ENCODE results near the gene CTXN1. TPM values are rescaled to one million over a fixed set of nuclear protein-coding genes. Genes with fewer than 3 reads are reported as not detected.

CTXN1 gene
- total and polyA plus RNA-seq, 2 donors (not counting 3 experiments of a cell fraction or from before 2014, with no cell fraction given), result 16.0 to 27.6 TPM

GRCh38 chr19:7924651-7925170, 1.2 kb downstream of the CTXN1 start:
- Histone ChIP-seq H3K27ac (ENCODE audit: insufficient read depth, low read depth, low read length) (no peak overlapping the region), H3K9me3 (replicated peaks; ENCODE audit: control insufficient read depth, insufficient read depth, low read length) (no peaks in the 10 kb centered on the region), H3K4me3 (replicated peaks in 1 of 3; ENCODE audit: insufficient read depth in 1 of 3, low read depth in 1 of 3, low read length in 3 of 3) (peak overlapping the region in 1 of 3 experiments; percentile 29), H3K9ac (replicated peaks; ENCODE audit: extremely low read depth, insufficient read depth, low read length) (no peak overlapping the region), H3K4me1 (ENCODE audit: control insufficient read depth, extremely low read depth, insufficient read depth, low read length) (peaks cover 31% of the 10 kb centered on the region), H3K79me2 (ENCODE audit: control insufficient read depth, insufficient read depth, low read length) (no peaks in the 10 kb centered on the region), H2AFZ (ENCODE audit: low read depth, low read length) (no peak overlapping the region), H3K36me3 (ENCODE audit: control insufficient read depth in 2 of 2, extremely low read depth in 1 of 2, insufficient read depth in 2 of 2, low read length in 2 of 2) (peaks cover 0 to 5% of the 10 kb centered on the region in 2 experiments), H4K20me1 (replicated peaks; ENCODE audit: control insufficient read depth, extremely low read depth, insufficient read depth, low read length) (no peaks in the 10 kb centered on the region), H3K4me2 (ENCODE audit: insufficient read depth, low read length) (no peak overlapping the region), H3K9me1 (replicated peaks; ENCODE audit: control insufficient read depth, extremely low read depth, insufficient read depth, low read length) (no peaks in the 10 kb centered on the region), H3K27me3 (ENCODE audit: control insufficient read depth in 2 of 2, insufficient read depth in 2 of 2, low read length in 2 of 2) (no peaks in the 10 kb centered on the region)
- ChIA-PET CTCF (interaction anchor here (1.5 to 1.6 kb wide), 2 partner anchors 21 to 356 kb away, joined by 3 to 5 read pairs; partner anchors contain the start of gene MAP2K7), POLR2A (no interaction called here)
- TF ChIP-seq EZH2 (IDR thresholded peaks at IDR 0.05; ENCODE audit: borderline replicate concordance, low read depth, low read length, severe bottlenecking) (no peak), GATA2 (IDR thresholded peaks at IDR 0.05; ENCODE audit: insufficient read depth, insufficient read length, low read depth, low read length) (no peak)
- DNase-seq (ENCODE audit: low read depth, low spot score) (no peak), FAIRE-seq (no peak)
- TSS peak; percentile 37 for BruUV-seq (replicated peaks)
- dilution Hi-C loops (cut with MboI; ENCODE audit: extremely low pct_ligation_motif_present, low sequenced_read_pairs) (no loop called here), intact Hi-C loops (cut with micrococcal nuclease) (loop anchor here (1.0 to 5.0 kb wide), 2 partner anchors 71 to 242 kb away; partner anchors contain the start of gene TRAPPC5)

GRCh38 chr19:7924241-7924640, 1.7 kb downstream of the CTXN1 start:
- H3K9me1 ChIP-seq (replicated peaks; ENCODE audit: control insufficient read depth, extremely low read depth, insufficient read depth, low read length), result no peaks in the 10 kb centered on the region
- no peak overlapping the region for H3K27ac ChIP-seq (ENCODE audit: insufficient read depth, low read depth, low read length)
- no peaks in the 10 kb centered on the region for H3K27me3 ChIP-seq (ENCODE audit: control insufficient read depth in 2 of 2, insufficient read depth in 2 of 2, low read length in 2 of 2)
- H3K9ac ChIP-seq (replicated peaks; ENCODE audit: extremely low read depth, insufficient read depth, low read length), result no peak overlapping the region
- H3K9me3 ChIP-seq (replicated peaks; ENCODE audit: control insufficient read depth, insufficient read depth, low read length), result no peaks in the 10 kb centered on the region
- H3K4me1 ChIP-seq (ENCODE audit: control insufficient read depth, extremely low read depth, insufficient read depth, low read length), result peaks cover 32% of the 10 kb centered on the region
- no peak overlapping the region for H2AFZ ChIP-seq (ENCODE audit: low read depth, low read length)
- H3K4me3 ChIP-seq (replicated peaks in 1 of 3; ENCODE audit: insufficient read depth in 1 of 3, low read depth in 1 of 3, low read length in 3 of 3), result no peak overlapping the region
- dilution Hi-C loops (cut with MboI; ENCODE audit: extremely low pct_ligation_motif_present, low sequenced_read_pairs) (no loop called here), intact Hi-C loops (cut with micrococcal nuclease) (loop anchor here (5.0 kb wide), 1 partner anchor 242 kb away; the partner anchor contains the start of gene TRAPPC5)
- no TSS peak for BruUV-seq (replicated peaks)
- DNase-seq (ENCODE audit: low read depth, low spot score), result no peak
- no peaks in the 10 kb centered on the region for H4K20me1 ChIP-seq (replicated peaks; ENCODE audit: control insufficient read depth, extremely low read depth, insufficient read depth, low read length)
- FAIRE-seq, result no peak
- TF ChIP-seq JUN (IDR thresholded peaks at IDR 0.05; ENCODE audit: borderline replicate concordance, insufficient read depth, insufficient read length, low read depth), result no peak
- no peak for TF ChIP-seq GATA2 (IDR thresholded peaks at IDR 0.05; ENCODE audit: insufficient read depth, insufficient read length, low read depth, low read length)
- TF ChIP-seq EZH2 (IDR thresholded peaks at IDR 0.05; ENCODE audit: borderline replicate concordance, low read depth, low read length, severe bottlenecking), result no peak
- no peak for TF ChIP-seq POLR2A (IDR thresholded peaks at IDR 0.05; ENCODE audit: low read depth, low read length)
- TF ChIP-seq POLR2AphosphoS5 (IDR thresholded peaks at IDR 0.05; ENCODE audit: insufficient read depth, low read depth, low read length), result no peak
- TF ChIP-seq MAX (IDR thresholded peaks at IDR 0.05; ENCODE audit: insufficient read depth, insufficient read length), result no peak
- TF ChIP-seq MYC (IDR thresholded peaks at IDR 0.05; ENCODE audit: low read depth, low read length), result no peak
- no peak for TF ChIP-seq CTCF (IDR thresholded peaks at IDR 0.05; ENCODE audit: extremely low read depth in 1 of 2, insufficient read depth in 1 of 2, low read depth in 1 of 2, low read length in 2 of 2)
- TF ChIP-seq FOS (IDR thresholded peaks at IDR 0.05; ENCODE audit: borderline replicate concordance, insufficient read depth, low read length), result no peak
- H3K4me2 ChIP-seq (ENCODE audit: insufficient read depth, low read length), result no peak overlapping the region
- ChIA-PET POLR2A (no interaction called here), CTCF (interaction anchor here (1.5 to 5.1 kb wide), 3 partner anchors 20 to 356 kb away, joined by 3 to 34 read pairs (median 5); partner anchors contain the start of genes MAP2K7 and TIMM44)
- peaks cover 0 to 5% of the 10 kb centered on the region in 2 experiments for H3K36me3 ChIP-seq (ENCODE audit: control insufficient read depth in 2 of 2, extremely low read depth in 1 of 2, insufficient read depth in 2 of 2, low read length in 2 of 2)
- no peaks in the 10 kb centered on the region for H3K79me2 ChIP-seq (ENCODE audit: control insufficient read depth, insufficient read depth, low read length)
